LNCaP clone FGC (cell line): ENCODE data around the gene PPM1L.
"Not testable (repeated sequence)": the region's sequence is repeated elsewhere in the genome, so short reads cannot be mapped to it uniquely, and the experiment has no call there.

Source experiments
- DNase-seq: peaks from one replicate; pipeline ENCODE4 v3.0.0-alpha.2; 2011; ENCODE audit warnings: low read depth
- H3K4me3 ChIP-seq: 2 replicates; pipeline ENCODE4 v1.5.1; 2011; ENCODE audit warnings: mild to moderate bottlenecking, low read depth, low read length, control low read depth
- CTCF ChIP-seq: IDR thresholded peaks from 2 replicates; pipeline ENCODE4 v1.5.1; 2012; ENCODE audit warnings: mild to moderate bottlenecking; ENCODE audit not compliant: control insufficient read depth, insufficient read depth; ENCODE audit errors: extremely low read depth

The PPM1L gene

DNA sequence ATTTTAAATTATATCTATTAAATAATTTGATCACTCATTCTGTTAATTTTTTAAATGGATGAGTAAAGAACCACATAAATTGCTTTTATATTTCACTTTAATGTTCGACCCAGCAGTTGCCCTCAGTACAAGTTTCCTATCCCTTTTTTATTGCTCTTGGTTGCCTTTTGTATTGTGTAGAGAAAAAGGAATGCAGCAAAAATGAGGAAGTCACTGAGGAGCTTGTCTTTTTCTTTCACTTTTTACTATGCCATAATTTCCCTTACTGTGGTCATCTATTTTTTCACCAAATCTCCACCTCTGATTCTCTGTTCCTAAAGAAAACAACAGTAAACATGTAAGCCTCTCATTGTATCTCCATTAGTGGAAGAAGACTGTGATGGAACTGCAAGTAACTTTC is 226.5 kb downstream of the PPM1L start:
- no peak for TF ChIP-seq CTCF
- no peak for DNase-seq
- no peak overlapping the region for H3K4me3 ChIP-seq

GRCh38 chr3:160983900-160984299 is 227.9 kb downstream of the PPM1L start:
- DNase-seq, H3K4me3 ChIP-seq: not testable (repeated sequence)

- no peak for DNase-seq
- H3K4me3 ChIP-seq: no peak overlapping the region
- TF ChIP-seq CTCF: no peak
Observed at GRCh38 chr3:160986069-160986468, 230.0 kb downstream of the PPM1L start.

- no peak overlapping the region for H3K4me3 ChIP-seq
- no peak for TF ChIP-seq CTCF
- DNase-seq: no peak
Observed at GRCh38 chr3:160987982-160988964, 232.2 kb downstream of the PPM1L start.

DNA sequence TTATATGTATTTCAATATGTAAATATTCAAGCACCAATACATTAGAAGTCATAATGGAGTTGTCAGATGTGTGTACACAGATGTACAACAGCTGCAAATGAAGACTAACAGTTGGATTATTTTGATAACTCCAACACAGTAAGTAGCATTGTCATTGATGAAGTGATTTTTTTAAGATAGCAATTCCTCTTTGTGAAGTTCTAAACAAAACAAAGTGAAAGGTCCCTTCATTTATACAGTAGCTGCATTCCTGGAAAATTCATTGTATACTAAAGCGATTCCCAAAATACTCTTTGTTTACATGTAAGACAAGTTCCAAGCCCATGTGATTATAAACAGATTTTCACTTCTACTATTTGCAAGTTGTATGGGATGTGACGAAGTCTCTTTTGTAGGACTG is 234.4 kb downstream of the PPM1L start:
- TF ChIP-seq CTCF: no peak
- DNase-seq: no peak
- H3K4me3 ChIP-seq: no peak overlapping the region

GRCh38 chr3:160992712-160993111 is 236.7 kb downstream of the PPM1L start:
- H3K4me3 ChIP-seq: no peak overlapping the region
- no peak for TF ChIP-seq CTCF
- no peak for DNase-seq

GRCh38 chr3:160996811-160997210 is 240.8 kb downstream of the PPM1L start:
- H3K4me3 ChIP-seq: no peak overlapping the region
- no peak for TF ChIP-seq CTCF
- no peak for DNase-seq
